K562 (cell line): ENCODE data around the gene DTNBP1. TPM values are rescaled to one million over a fixed set of nuclear protein-coding genes. Genes with fewer than 3 reads are reported as not detected.

ENCODE experiments used
- ADNP ChIP-seq: fragments of 200-800 bp; sonication (Bioruptor generic); IDR thresholded peaks from 2 replicates; pipeline ENCODE4 v1.6.1; 2016; ENCODE audit warnings: missing genetic modification characterization, missing compliant biosample characterization
- BCL6 ChIP-seq: fragments of 250-450 bp; sonication (Bioruptor Pico); IDR thresholded peaks from 2 replicates; pipeline ENCODE4 v1.4.0; 2020
- CTBP1 ChIP-seq: fragments of 450-650 bp; IDR thresholded peaks from 2 replicates; pipeline ENCODE4 v1.6.1; 2016; ENCODE audit warnings: borderline replicate concordance
- DPF2 ChIP-seq: fragments of 450-650 bp; IDR thresholded peaks from 2 replicates; pipeline ENCODE4 v1.6.1; 2016
- EZH2 ChIP-seq: IDR thresholded peaks from 2 replicates; pipeline ENCODE4 v1.6.1; 2012; ENCODE audit warnings: low read depth, mild to moderate bottlenecking, inconsistent platforms, low read length, borderline replicate concordance
- FOXM1 ChIP-seq, 2 experiments: fragments of 450-650 bp in 1 of 2; sonication (generic) in 1 of 2; formaldehyde crosslinking in 1 of 2; IDR thresholded peaks; 2 replicates each; pipeline versions ENCODE4 v1.6.1 to v1.9.0; 2017 to 2022; ENCODE audit warnings: low read depth in 2 of 2, mild to moderate bottlenecking in 2 of 2, missing genetic modification reagents in 1 of 2, moderate library complexity in 1 of 2
- KDM1A ChIP-seq, 2 experiments: fragments of 450-650 bp; IDR thresholded peaks; 2 replicates each; pipeline ENCODE4 v1.6.1; 2016; ENCODE audit warnings: mild to moderate bottlenecking in 2 of 2
- KHSRP ChIP-seq: fragments of 450-650 bp; IDR thresholded peaks from 2 replicates; pipeline ENCODE4 v1.6.1; 2017
- KLF6 ChIP-seq: fragments of 250-450 bp; sonication (Bioruptor Pico); IDR thresholded peaks from 2 replicates; pipeline ENCODE4 v1.4.0; 2020; ENCODE audit warnings: mild to moderate bottlenecking, moderate library complexity, borderline replicate concordance
- MCM5 ChIP-seq: fragments of 450-650 bp; IDR thresholded peaks from 2 replicates; pipeline ENCODE4 v1.6.1; 2016; ENCODE audit warnings: low read depth
- MEF2D ChIP-seq: conservative IDR thresholded peaks from 2 replicates; pipeline ENCODE4 v1.6.1; 2016; ENCODE audit warnings: low read depth, missing genetic modification characterization, missing compliant biosample characterization
- MTA1 ChIP-seq: fragments of 450-650 bp; IDR thresholded peaks from 2 replicates; pipeline ENCODE4 v1.6.1; 2017; ENCODE audit warnings: borderline replicate concordance
- POLR3G ChIP-seq: IDR thresholded peaks from 2 replicates; pipeline ENCODE4 v1.6.1; 2011; ENCODE audit not compliant: insufficient read length, insufficient replicate concordance; ENCODE audit errors: extremely low read depth
- RBM25 ChIP-seq: fragments of 200-400 bp; formaldehyde crosslinking; IDR thresholded peaks from 2 replicates; pipeline ENCODE4 v1.6.1; 2018; ENCODE audit warnings: low read length, low read depth, moderate library complexity; ENCODE audit not compliant: severe bottlenecking
- SAFB2 ChIP-seq: fragments of 200-400 bp; formaldehyde crosslinking; IDR thresholded peaks from 2 replicates; pipeline ENCODE4 v1.6.1; 2018; ENCODE audit warnings: borderline replicate concordance, low read length, low read depth, moderate library complexity; ENCODE audit not compliant: severe bottlenecking
- SRSF9 ChIP-seq: fragments of 200-400 bp; formaldehyde crosslinking; IDR thresholded peaks from 2 replicates; pipeline ENCODE4 v1.6.1; 2017; ENCODE audit warnings: low read depth, low read length, borderline replicate concordance
- TCF7 ChIP-seq: sonication (generic); IDR thresholded peaks from 2 replicates; pipeline ENCODE4 v1.6.1; 2016; ENCODE audit warnings: antibody characterized with exemption, borderline replicate concordance
- ZNF445 ChIP-seq: fragments of 250-450 bp; sonication (Bioruptor Pico); IDR thresholded peaks from 2 replicates; pipeline ENCODE4 v1.4.0; 2020; ENCODE audit warnings: low read depth, mild to moderate bottlenecking, moderate library complexity
- ZNF778 ChIP-seq: fragments of 450-650 bp; formaldehyde crosslinking; IDR thresholded peaks from 2 replicates; pipeline ENCODE4 v1.4.0; 2020; ENCODE audit warnings: mild to moderate bottlenecking, moderate library complexity
- polyA plus RNA-seq, 8 experiments: library from polyadenylated mRNA; depleted of rRNA in 4 of 8; stranded (reverse) in 5 of 8; unstranded in 3 of 8; fragments of >200 nt; fragmentation: Nextera tagmentation in 2 of 8; fragmentation: Illumina TruSeq in 1 of 8; extraction: Ambion mirVana in 2 of 8; extraction: Trizol in 1 of 8; gene quantifications; 2 replicates each; pipeline versions ENCODE4 v1.2.1 to v1.2.3, GENCODE V29; 2011 to 2014; ENCODE audit warnings: inconsistent platforms in 1 of 8, missing spikeins in 1 of 8
- total RNA-seq, 7 experiments: library from RNA; depleted of rRNA in 6 of 7; stranded (reverse); fragments of >200 nt in 6 of 7; fragmentation: Illumina TruSeq in 2 of 7; extraction: Trizol in 2 of 7; gene quantifications; 2 replicates each; pipeline versions ENCODE4 v1.2.1 to v1.2.3, GENCODE V29; 2011 to 2021; ENCODE audit warnings: low replicate concordance in 1 of 7
- TF ChIP-seq, protein P1 (sequence below): fragments of 250-450 bp; sonication (Bioruptor Pico); IDR thresholded peaks from 2 replicates; pipeline ENCODE4 v1.8.0; 2022; ENCODE audit warnings: moderate library complexity, mild to moderate bottlenecking, inconsistent platforms
- TF ChIP-seq, protein P2 (sequence below): sonication (generic); formaldehyde crosslinking; IDR thresholded peaks from 2 replicates; pipeline ENCODE4 v1.8.1; 2023; ENCODE audit warnings: mild to moderate bottlenecking, missing genetic modification reagents
- TF ChIP-seq, protein P3 (sequence below): sonication (generic); formaldehyde crosslinking; IDR thresholded peaks from 2 replicates; pipeline ENCODE4 v1.8.1; 2023; ENCODE audit warnings: missing genetic modification reagents, mild to moderate bottlenecking, borderline replicate concordance

The DTNBP1 gene
- total and polyA plus RNA-seq, 9 of the 15 experiments (the other 6 are each of a cell fraction or from before 2014, with no cell fraction given) = 16.7 to 54.5 (median 21.4) TPM

DNA sequence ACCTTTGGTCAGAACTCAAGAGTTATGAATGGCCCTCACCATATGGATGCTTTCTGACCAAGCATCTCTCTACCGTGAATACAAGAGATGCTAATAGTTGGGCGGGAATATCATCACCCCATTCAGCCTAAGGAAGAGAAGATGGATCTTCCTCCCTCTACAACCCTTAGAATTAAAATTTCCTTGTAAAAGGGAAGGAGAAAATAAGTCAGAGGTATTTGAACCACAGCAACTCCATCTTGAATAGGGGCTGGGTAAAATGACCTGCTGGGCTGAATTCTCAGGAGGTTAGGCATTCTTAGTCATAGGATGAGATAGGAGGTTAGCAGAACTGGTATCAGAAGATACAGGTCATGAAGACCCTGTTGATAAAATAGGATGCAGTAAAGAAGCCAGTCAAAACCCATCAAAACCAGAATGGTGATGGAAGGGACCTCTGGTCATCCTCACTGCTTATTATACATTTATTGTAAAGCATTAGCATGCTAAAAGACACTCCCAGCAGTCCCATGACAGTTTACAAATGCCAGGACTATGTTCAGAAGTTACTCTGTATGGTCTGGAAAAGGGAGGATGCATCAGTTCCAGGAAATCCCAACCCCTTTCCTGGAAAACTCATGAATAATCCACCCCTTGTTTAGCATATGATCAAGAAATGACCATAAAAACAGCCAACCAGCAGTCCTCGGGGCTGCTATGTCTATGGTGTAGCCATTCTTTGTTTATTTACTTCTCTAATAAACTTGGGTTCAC lies 101.2 kb downstream of the DTNBP1 start (continued):
- TF ChIP-seq ZNF445 (CRISPR knock-in tag) (peak; percentile 87; the same call in 1 of the 2 replicates), KLF6 (CRISPR knock-in tag) (0 out of 2 replicates have a peak, but pooled peaks have one; percentile 76), CTBP1 (no peak), RBM25 (no peak), POLR3G (no peak), KHSRP (no peak), KDM1A (IDR thresholded peaks at IDR 0.05) (no peak), MCM5 (no peak), SAFB2 (no peak), MEF2D (tag) (peak; percentile 83), SRSF9 (no peak), DPF2 (no peak), ZNF778 (CRISPR knock-in tag) (no peak), TCF7 (no peak), FOXM1 (IDR thresholded peaks at IDR 0.05; ENCODE audit: low read depth) (no peak), FOXM1 (CRISPR knock-in tag; IDR thresholded peaks at IDR 0.05; ENCODE audit: low read depth) (no peak), ADNP (tag) (no peak), BCL6 (CRISPR knock-in tag) (no peak), EZH2 (no peak), MTA1 (no peak)
- TF ChIP-seq, protein P1, sequence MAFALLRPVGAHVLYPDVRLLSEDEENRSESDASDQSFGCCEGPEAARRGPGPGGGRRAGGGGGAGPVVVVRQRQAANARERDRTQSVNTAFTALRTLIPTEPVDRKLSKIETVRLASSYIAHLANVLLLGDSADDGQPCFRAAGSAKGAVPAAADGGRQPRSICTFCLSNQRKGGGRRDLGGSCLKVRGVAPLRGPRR (CRISPR knock-in tag) = no peak
- TF ChIP-seq, protein P2, sequence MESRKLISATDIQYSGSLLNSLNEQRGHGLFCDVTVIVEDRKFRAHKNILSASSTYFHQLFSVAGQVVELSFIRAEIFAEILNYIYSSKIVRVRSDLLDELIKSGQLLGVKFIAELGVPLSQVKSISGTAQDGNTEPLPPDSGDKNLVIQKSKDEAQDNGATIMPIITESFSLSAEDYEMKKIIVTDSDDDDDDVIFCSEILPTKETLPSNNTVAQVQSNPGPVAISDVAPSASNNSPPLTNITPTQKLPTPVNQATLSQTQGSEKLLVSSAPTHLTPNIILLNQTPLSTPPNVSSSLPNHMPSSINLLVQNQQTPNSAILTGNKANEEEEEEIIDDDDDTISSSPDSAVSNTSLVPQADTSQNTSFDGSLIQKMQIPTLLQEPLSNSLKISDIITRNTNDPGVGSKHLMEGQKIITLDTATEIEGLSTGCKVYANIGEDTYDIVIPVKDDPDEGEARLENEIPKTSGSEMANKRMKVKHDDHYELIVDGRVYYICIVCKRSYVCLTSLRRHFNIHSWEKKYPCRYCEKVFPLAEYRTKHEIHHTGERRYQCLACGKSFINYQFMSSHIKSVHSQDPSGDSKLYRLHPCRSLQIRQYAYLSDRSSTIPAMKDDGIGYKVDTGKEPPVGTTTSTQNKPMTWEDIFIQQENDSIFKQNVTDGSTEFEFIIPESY (CRISPR knock-in tag) = no peak
- TF ChIP-seq, protein P3, sequence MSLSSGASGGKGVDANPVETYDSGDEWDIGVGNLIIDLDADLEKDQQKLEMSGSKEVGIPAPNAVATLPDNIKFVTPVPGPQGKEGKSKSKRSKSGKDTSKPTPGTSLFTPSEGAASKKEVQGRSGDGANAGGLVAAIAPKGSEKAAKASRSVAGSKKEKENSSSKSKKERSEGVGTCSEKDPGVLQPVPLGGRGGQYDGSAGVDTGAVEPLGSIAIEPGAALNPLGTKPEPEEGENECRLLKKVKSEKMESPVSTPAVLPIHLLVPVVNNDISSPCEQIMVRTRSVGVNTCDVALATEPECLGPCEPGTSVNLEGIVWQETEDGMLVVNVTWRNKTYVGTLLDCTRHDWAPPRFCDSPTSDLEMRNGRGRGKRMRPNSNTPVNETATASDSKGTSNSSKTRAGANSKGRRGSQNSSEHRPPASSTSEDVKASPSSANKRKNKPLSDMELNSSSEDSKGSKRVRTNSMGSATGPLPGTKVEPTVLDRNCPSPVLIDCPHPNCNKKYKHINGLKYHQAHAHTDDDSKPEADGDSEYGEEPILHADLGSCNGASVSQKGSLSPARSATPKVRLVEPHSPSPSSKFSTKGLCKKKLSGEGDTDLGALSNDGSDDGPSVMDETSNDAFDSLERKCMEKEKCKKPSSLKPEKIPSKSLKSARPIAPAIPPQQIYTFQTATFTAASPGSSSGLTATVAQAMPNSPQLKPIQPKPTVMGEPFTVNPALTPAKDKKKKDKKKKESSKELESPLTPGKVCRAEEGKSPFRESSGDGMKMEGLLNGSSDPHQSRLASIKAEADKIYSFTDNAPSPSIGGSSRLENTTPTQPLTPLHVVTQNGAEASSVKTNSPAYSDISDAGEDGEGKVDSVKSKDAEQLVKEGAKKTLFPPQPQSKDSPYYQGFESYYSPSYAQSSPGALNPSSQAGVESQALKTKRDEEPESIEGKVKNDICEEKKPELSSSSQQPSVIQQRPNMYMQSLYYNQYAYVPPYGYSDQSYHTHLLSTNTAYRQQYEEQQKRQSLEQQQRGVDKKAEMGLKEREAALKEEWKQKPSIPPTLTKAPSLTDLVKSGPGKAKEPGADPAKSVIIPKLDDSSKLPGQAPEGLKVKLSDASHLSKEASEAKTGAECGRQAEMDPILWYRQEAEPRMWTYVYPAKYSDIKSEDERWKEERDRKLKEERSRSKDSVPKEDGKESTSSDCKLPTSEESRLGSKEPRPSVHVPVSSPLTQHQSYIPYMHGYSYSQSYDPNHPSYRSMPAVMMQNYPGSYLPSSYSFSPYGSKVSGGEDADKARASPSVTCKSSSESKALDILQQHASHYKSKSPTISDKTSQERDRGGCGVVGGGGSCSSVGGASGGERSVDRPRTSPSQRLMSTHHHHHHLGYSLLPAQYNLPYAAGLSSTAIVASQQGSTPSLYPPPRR = no peak
